HG02678 (cell line): ENCODE data around the gene PRDX2.
A peak's percentile ranks its signal among the peaks of the same experiment; 100 is the strongest.

Source experiments
- ATAC-seq: cut with Tn5 transposase; IDR thresholded peaks from one replicate; pipeline ENCODE4 v1.9.1; 2021; ENCODE audit warnings: mild to moderate bottlenecking, moderate library complexity; ENCODE audit not compliant: unreplicated experiment

Gene PRDX2

GRCh38 chr19:12783291-12783848, 18.2 kb downstream of the PRDX2 start:
- ATAC-seq = no peak

- peak; percentile 49 for ATAC-seq
Observed at GRCh38 chr19:12782424-12783290, 18.9 kb downstream of the PRDX2 start.

GRCh38 chr19:12782174-12782423, 19.5 kb downstream of the PRDX2 start:
- no peak for ATAC-seq

GRCh38 chr19:12779162-12779993, 22.2 kb downstream of the PRDX2 start:
- ATAC-seq = no peak

GRCh38 chr19:12778905-12779161, 22.8 kb downstream of the PRDX2 start:
- no peak for ATAC-seq

- ATAC-seq = no peak
Observed at GRCh38 chr19:12778017-12778904, 23.3 kb downstream of the PRDX2 start.

- ATAC-seq = no peak
Observed at GRCh38 chr19:12777217-12778016, 24.2 kb downstream of the PRDX2 start.

GRCh38 chr19:12774588-12775555, 26.7 kb downstream of the PRDX2 start, which contains the start of gene HOOK2:
Gene HOOK2, minus strand, starts transcription at chr19:12775552. Its CDS starts 103 bp downstream, at chr19:12775449.
- peak; percentile 7 for ATAC-seq

GRCh38 chr19:12773571-12773970, 28.0 kb downstream of the PRDX2 start:
- no peak for ATAC-seq

GRCh38 chr19:12772323-12772722, 29.3 kb downstream of the PRDX2 start:
- ATAC-seq = no peak

GRCh38 chr19:12770922-12771321, 30.7 kb downstream of the PRDX2 start:
- no peak for ATAC-seq

GRCh38 chr19:12769689-12770088, 31.9 kb downstream of the PRDX2 start:
- no peak for ATAC-seq

GRCh38 chr19:12767666-12768065, 33.9 kb downstream of the PRDX2 start:
- ATAC-seq = no peak

GRCh38 chr19:12767150-12767549, 34.5 kb downstream of the PRDX2 start:
- ATAC-seq = no peak

GRCh38 chr19:12766051-12766521, 35.5 kb downstream of the PRDX2 start:
- ATAC-seq = no peak

GRCh38 chr19:12764698-12765097, 36.9 kb downstream of the PRDX2 start:
- ATAC-seq = no peak

GRCh38 chr19:12763100-12763499, 38.5 kb downstream of the PRDX2 start:
- ATAC-seq = no peak

GRCh38 chr19:12759686-12760085, 41.9 kb downstream of the PRDX2 start:
- no peak for ATAC-seq
